ENCODE results near the gene TOMM34.

TOMM34 gene, protein sequence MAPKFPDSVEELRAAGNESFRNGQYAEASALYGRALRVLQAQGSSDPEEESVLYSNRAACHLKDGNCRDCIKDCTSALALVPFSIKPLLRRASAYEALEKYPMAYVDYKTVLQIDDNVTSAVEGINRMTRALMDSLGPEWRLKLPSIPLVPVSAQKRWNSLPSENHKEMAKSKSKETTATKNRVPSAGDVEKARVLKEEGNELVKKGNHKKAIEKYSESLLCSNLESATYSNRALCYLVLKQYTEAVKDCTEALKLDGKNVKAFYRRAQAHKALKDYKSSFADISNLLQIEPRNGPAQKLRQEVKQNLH

DNA sequence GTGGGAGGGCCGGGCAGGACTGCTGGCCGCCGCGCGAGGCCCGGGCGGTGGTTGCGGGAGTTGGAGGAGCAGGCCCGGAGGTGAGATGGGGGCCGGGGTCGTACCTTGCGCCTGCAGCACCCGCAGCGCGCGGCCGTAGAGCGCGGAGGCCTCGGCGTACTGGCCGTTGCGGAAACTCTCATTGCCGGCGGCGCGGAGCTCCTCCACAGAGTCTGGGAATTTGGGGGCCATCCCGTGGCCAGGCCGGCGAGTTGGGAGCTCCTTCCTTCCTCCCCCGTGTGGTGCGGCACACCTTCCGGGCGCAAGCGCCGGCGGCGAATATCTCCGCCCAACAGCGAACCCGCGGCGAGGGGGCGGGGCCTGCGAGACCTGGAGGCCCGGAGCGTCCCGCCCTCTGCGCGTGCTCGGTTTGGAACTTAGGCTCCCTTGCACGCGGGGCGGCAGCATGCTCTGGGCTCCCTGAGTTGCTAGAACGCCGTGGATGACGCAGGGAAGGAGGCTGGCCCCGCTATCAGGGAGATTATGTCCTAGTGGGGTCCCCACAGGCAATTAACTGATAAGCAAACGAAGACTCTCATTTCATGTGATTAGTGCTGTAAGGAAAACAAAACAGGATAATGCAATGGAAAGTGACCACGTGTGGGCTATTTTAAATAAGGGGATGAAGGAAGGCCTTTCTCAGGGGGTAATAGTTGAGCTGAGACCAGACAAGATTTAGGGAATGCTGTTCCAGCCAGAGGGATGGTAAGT, at the start of gene TOMM34:
TSS of gene TOMM34 (minus strand) at position 295 of the 750 bp plus-strand sequence. CDS start at position 231, 64 bp downstream.
- H3K4me3 ChIP-seq (ENCODE audit: low read depth, low read length), result peak within 1 kb of the TSS; percentile 72
- DNase-seq (ENCODE audit: low read depth), result peak; percentile 70

DNA sequence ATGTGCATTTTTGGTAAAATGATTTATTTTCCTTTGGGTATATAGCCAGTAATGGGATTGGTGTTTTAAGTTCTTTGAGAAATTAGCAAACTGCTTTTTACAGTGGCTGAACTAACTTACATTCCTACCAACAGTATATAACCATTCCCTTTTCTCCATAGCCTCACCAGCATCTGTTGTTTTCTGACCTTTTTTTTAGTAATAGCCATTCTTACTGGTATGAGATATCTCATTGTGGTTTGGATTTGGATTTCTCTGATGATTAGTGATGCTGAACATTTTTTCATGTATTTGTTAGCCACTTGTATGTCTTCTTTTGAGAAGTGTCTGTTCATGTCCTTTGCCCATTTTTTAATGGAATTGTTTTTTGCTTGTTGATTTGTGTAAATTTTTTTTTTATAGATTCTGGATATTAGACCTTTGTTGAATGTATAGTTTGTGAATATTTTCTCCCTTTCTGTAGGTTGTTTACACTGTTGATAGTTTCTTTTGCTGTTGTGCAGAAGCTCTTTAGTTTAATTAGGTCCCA, 48.4 kb upstream of the TOMM34 start:
- no peak for DNase-seq (ENCODE audit: low read depth)
- H3K4me3 ChIP-seq (ENCODE audit: low read depth, low read length), result no peak overlapping the region

GRCh38 chr20:44997668-44998067, 37.5 kb upstream of the TOMM34 start:
- no peak for DNase-seq (ENCODE audit: low read depth)
- no peak overlapping the region for H3K4me3 ChIP-seq (ENCODE audit: low read depth, low read length)

- DNase-seq (ENCODE audit: low read depth), result no peak
- H3K4me3 ChIP-seq (ENCODE audit: low read depth, low read length), result no peak overlapping the region
Measured at GRCh38 chr20:44997171-44997570, 37.0 kb upstream of the TOMM34 start.

DNA sequence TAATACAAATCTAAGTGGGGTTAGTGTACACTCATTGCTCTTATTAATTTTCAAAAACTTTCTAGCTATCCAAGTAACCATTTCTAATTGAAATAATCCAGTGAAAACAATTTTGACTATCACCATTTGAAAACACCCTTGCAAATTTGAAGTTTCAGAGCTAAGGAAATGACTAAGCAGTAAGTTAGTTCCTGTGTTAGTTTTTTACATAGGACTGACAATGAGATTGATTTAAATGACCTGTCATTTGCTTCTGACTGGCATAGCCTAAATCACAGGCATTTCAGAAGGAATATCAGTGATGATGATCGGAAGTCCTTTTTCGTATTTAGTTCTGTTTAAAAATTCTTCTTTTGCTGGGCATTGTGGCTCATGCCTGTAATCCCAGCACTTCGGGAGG, 33.1 kb upstream of the TOMM34 start:
- DNase-seq (ENCODE audit: low read depth), result no peak
- H3K4me3 ChIP-seq (ENCODE audit: low read depth, low read length), result no peak overlapping the region

GRCh38 chr20:44990957-44991356, 30.8 kb upstream of the TOMM34 start:
- no peak overlapping the region for H3K4me3 ChIP-seq (ENCODE audit: low read depth, low read length)
- no peak for DNase-seq (ENCODE audit: low read depth)

DNA sequence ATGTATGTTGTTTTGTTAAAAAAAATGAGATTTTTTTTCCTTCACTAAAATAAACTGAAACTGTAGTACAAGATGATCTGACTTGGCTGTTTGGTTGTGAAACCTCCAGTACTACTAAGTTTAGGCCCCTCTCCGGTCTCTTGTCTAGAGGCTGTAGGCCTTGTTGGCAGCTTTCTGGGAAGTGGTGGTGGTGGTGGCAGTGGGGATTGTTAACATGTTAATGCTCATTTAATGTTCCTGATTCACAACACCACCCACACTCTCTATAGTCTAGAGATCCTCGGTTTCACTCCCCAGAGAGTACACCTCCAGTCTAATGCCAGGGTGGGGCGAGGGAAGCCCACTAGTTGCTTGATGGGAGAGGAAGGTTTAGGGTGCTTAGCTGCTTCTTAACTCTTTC, 30.2 kb upstream of the TOMM34 start:
- no peak for DNase-seq (ENCODE audit: low read depth)
- H3K4me3 ChIP-seq (ENCODE audit: low read depth, low read length), result no peak overlapping the region

- H3K4me3 ChIP-seq (ENCODE audit: low read depth, low read length), result no peak overlapping the region
- no peak for DNase-seq (ENCODE audit: low read depth)
Measured at GRCh38 chr20:44988631-44989171, 28.5 kb upstream of the TOMM34 start.

- no peak overlapping the region for H3K4me3 ChIP-seq (ENCODE audit: low read depth, low read length)
- no peak for DNase-seq (ENCODE audit: low read depth)
Measured at GRCh38 chr20:44983093-44983674, 23.0 kb upstream of the TOMM34 start.

DNA sequence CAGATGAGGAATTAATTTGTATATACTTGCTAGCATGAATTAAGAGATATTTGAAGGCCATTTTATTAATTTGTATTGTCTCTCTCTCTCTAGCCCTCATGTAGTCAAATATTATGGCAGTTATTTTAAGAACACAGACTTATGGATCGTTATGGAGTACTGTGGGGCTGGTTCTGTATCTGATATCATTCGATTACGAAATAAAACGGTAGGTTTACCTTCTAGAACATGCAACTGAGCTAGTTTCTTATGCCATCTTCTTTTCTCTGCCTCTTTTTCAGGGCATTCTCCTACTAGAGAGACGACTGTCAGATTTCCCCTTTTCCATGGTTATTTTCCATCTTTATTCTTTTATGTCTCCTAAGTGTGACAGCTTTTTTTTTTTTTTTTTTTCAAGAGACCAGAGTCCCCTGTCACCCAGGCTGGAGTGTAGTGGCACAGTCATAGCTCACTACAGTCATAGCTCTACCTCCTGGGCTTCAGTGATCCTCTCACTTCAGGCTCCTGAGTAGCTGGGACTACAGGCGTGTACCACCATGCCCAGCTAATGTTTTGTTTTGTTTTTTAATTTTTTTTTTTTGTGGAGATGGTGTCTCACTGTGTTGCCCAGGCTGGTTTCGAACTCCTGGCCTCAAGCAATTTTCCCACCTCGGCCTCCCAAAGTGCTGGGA, 21.7 kb upstream of the TOMM34 start:
- DNase-seq (ENCODE audit: low read depth), result no peak

DNA sequence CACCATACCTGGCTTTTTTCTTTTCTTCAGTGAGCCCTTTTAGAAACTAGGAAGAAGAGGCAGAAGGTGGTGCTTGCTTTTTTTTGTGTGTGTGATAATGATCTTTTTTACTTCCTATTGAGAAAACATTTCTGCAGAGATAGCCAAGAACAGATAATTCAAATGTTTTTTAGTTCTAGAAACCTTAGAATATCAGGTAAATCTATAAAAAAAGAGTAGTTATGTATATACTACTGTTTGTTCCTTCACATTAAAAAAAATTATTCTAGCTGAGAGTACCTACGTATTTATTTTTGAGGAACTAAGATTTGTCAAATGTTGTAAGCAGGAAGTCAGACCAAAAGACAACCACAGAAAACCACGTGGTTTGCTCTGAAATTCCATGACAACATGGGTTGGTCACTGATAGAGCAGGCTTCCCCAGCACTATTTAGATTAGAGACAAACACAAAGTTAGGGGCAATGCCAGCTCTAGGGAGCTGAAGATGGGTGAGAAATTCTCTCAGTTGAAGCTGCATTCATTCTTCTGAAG, 19.0 kb upstream of the TOMM34 start:
- no peak overlapping the region for H3K4me3 ChIP-seq (ENCODE audit: low read depth, low read length)
- DNase-seq (ENCODE audit: low read depth), result no peak

More for the DNA sequence above, 21.7 kb upstream of the TOMM34 start:
- no peak overlapping the region for H3K4me3 ChIP-seq (ENCODE audit: low read depth, low read length)

- no peak overlapping the region for H3K4me3 ChIP-seq (ENCODE audit: low read depth, low read length)
- DNase-seq (ENCODE audit: low read depth), result no peak
Measured at GRCh38 chr20:44976698-44977097, 16.5 kb upstream of the TOMM34 start.

GRCh38 chr20:44973053-44973452, 12.9 kb upstream of the TOMM34 start:
- no peak overlapping the region for H3K4me3 ChIP-seq (ENCODE audit: low read depth, low read length)
- DNase-seq (ENCODE audit: low read depth), result no peak

DNA sequence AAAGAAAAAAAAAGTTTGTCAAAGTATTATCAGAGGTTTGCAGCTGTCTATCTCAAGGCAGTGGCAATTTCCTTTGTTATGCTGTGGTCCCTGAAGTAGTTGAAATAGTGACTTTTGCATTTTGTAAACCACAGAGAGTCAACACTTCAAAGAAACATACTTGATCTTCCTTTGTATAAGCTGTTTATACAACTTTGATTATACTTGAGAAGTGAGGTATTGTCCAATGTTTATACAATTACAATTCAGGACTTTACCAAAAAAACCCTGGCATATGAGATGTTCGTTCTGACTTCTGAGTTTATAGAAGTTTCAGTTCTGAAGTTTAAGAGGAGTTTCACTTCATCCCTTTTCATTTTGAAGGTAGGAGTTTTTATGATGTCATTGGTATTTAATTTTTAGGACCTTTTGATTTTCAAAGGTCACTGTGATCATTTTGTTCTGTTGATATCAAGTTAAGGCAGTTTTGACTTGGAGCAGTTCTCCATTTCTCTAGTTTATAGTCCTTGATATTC, 10.1 kb upstream of the TOMM34 start:
- H3K4me3 ChIP-seq (ENCODE audit: low read depth, low read length), result no peak overlapping the region
- no peak for DNase-seq (ENCODE audit: low read depth)

- no peak for DNase-seq (ENCODE audit: low read depth)
- no peak overlapping the region for H3K4me3 ChIP-seq (ENCODE audit: low read depth, low read length)
Measured at GRCh38 chr20:44969300-44969894, 9.2 kb upstream of the TOMM34 start.

- no peak for DNase-seq (ENCODE audit: low read depth)
- peak overlapping the region; percentile 96 for H3K4me3 ChIP-seq (ENCODE audit: low read depth, low read length)
Measured at GRCh38 chr20:44967207-44967807, 7.1 kb upstream of the TOMM34 start.

- DNase-seq (ENCODE audit: low read depth), result peak; percentile 66
- H3K4me3 ChIP-seq (ENCODE audit: low read depth, low read length), result peak within 1 kb of the TSS; percentile 96
Measured at GRCh38 chr20:44966030-44966961, 6.1 kb upstream of the TOMM34 start, which contains the start of gene STK4. Gene STK4 (plus strand): TSS chr20:44966512. CDS start chr20:44966569, 57 bp downstream.

Data from skeletal muscle cell (primary cell).